Measurements from ENCODE around the gene SPATA24.

Gene SPATA24

DNA sequence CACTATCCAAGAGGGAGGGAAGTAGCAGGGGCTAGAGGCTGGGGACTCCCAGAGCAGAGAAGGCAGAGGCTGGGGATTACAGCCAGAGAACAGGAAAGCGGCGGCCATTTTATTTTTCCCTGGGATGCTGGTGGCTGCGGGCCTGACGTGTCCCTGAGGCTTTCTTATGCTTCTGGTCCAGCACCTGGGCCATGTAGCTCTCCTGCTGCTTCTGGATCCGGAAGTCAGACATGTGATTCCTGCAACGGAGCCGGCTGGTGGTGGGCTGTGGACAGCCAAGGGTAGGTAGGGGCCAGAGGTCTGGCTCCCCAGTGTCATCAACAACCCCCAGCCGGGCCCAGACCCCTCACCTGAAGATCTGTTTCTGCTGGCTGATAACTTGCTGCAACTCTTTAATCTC lies 7.2 kb downstream of the SPATA24 start:
- in situ Hi-C loops (cut with MboI; ENCODE audit: low sequenced_read_pairs, unreplicated experiment): no loop called here
- TF ChIP-seq, protein P1, sequence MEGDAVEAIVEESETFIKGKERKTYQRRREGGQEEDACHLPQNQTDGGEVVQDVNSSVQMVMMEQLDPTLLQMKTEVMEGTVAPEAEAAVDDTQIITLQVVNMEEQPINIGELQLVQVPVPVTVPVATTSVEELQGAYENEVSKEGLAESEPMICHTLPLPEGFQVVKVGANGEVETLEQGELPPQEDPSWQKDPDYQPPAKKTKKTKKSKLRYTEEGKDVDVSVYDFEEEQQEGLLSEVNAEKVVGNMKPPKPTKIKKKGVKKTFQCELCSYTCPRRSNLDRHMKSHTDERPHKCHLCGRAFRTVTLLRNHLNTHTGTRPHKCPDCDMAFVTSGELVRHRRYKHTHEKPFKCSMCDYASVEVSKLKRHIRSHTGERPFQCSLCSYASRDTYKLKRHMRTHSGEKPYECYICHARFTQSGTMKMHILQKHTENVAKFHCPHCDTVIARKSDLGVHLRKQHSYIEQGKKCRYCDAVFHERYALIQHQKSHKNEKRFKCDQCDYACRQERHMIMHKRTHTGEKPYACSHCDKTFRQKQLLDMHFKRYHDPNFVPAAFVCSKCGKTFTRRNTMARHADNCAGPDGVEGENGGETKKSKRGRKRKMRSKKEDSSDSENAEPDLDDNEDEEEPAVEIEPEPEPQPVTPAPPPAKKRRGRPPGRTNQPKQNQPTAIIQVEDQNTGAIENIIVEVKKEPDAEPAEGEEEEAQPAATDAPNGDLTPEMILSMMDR (IDR thresholded peaks at IDR 0.05; ENCODE audit: borderline replicate concordance, control extremely low read depth, extremely low read depth, insufficient read depth, missing control alignments): no peak
- DNase-seq (ENCODE audit: low spot score): no peak

DNA sequence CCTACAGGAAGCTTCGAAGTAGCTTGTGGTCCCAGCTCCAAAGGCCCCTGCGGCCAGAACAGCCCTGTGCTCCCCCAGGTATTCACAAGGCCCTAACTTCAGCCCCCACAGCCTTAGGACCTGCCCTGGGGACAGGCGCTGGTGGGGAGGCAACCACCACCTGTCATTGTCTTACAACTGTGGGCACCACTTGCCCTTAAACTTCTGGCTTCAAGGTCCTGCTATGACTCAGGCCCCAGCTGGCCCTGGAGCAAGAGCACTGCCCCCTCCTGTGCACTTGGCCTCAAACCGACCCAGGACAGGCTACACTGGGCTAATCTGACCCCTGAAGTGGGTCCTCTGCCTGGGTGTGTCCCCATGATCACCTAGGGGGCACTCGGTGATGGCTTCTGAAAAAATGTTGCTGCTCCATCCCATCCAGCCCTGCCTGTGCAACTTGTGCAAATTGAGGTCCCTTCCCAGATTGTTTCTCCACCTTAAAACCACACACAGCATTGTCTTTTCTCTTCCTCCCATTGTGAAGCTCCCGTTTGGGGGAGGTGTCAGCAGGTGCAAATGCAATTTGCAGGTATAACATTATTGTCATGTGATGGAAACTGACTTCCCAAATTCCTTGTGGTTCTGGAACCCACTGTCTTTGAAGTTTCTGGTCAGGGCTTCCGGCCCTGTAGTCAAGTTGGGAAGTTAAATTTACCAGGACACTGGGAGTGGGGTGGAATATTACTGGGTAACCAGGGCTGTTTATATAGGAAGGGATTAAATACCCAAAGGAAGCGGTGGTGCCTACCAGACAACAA lies 7.8 kb downstream of the SPATA24 start:
- in situ Hi-C loops (cut with MboI; ENCODE audit: low sequenced_read_pairs, unreplicated experiment): no loop called here
- TF ChIP-seq, protein P1 (IDR thresholded peaks at IDR 0.05; ENCODE audit: borderline replicate concordance, control extremely low read depth, extremely low read depth, insufficient read depth, missing control alignments): peak; percentile 4
- no peak for DNase-seq (ENCODE audit: low spot score)

DNA sequence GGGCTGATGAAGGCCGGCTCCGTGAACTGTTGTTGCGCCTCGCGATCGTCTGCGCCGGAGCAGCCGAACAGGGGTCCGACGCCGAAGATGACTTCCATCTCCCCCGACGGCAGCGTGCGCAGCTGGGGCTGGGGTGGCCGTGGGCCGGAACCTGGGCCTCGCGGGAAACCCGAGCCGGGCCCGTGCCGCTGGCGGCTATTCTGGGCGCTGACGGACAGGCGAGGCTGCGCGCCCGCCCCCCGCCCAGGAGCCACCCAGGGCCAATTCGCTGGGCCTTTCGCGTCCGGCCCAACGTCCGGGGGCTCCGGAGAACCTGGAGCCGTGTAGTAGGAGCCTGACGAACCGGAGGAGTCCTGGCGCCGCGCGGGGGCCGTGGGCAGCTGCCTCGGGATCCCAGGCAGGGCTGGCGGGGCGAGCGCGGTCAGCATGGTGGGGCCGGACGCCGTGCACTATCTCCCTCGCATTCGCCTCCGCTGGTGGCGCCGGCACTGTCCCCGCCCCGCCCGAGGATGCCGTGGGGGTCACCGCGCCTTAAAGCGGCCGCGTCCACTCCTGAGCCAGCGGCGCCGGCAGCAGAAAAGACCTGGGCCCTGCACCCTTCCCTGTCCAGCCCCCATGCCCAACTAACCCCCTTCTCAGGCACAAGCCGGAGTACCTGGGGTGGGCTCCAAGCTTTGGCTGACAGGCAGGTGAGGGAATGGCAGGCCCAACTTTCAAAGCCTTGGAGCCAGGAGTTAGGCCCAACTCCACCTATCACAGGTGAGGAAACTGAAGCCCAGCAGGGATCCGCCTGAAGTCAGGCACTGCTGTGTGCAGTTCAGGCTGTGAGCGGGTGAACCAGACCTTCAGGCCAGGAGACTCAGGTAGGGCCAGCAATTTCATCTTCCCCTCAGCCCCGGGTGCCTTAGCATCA lies 9.0 kb downstream of the SPATA24 start, which contains the start of gene PROB1:
Gene PROB1 (minus strand): TSS at position 451 of the 913 bp plus-strand sequence. CDS start 23 bp downstream, at position 428.
- TF ChIP-seq, protein P1 (IDR thresholded peaks at IDR 0.05; ENCODE audit: borderline replicate concordance, control extremely low read depth, extremely low read depth, insufficient read depth, missing control alignments): no peak
- no peak for DNase-seq (ENCODE audit: low spot score)
- in situ Hi-C loops (cut with MboI; ENCODE audit: low sequenced_read_pairs, unreplicated experiment): no loop called here

DNA sequence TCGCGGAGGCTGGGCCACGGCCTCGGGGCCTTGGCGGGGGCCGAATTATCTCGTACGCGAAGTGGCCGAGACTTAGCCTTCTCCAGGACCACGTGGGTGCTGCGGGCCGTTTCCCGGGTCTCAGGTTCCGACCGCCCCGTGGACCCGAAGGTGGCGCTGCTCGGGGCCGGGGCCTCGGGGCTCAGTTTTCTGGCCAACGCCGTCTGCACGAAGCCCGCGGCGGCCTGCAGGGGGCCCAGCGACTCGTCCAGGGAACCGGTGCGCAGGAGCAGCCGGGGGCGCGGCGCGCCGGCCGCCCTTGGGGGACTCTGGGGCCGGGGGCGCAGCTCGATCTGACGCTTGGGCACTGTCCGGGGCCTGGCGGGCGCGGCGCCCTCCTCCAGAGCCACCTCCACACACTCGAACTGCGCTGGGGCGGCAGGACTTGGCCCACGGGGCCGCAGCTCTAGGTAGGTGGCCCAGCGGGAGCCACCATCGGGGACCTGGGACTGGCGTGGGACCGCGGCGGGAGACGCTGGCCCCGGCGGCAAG lies 9.7 kb downstream of the SPATA24 start:
- in situ Hi-C loops (cut with MboI; ENCODE audit: low sequenced_read_pairs, unreplicated experiment): no loop called here
- TF ChIP-seq, protein P1 (IDR thresholded peaks at IDR 0.05; ENCODE audit: borderline replicate concordance, control extremely low read depth, extremely low read depth, insufficient read depth, missing control alignments): peak; percentile 95
- peak; percentile 80 for DNase-seq (ENCODE audit: low spot score)

DNA sequence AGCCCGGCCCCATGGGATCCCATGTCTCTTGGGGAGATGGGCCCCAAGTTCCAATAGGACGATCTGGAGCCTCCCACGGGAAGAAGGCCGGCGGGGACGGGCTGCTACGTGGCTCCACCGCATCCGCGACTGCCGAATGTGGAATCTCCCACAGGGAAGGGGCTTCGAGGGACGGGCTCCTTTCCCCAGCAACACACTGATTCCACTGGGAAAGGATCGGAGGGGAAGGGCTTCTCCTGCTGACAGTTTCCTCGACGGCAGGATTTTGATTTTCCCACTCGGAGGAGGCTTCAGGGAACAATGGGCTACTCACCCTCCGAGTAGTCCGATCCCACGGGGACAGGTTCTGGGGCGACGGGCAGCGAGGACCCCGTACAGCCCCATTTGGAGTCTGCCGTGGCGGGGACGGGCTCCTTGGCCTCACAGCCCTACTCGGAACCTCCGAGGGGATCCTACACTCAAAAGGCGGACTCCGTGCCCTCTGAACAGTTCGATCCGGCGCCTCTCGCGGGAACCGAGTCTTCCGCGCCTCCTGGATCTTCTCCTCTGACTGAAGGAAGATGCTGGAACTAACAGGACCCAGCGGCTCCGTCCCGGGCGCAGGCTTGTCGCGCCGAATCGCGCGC lies 10.3 kb downstream of the SPATA24 start:
- in situ Hi-C loops (cut with MboI; ENCODE audit: low sequenced_read_pairs, unreplicated experiment): no loop called here
- TF ChIP-seq, protein P1 (IDR thresholded peaks at IDR 0.05; ENCODE audit: borderline replicate concordance, control extremely low read depth, extremely low read depth, insufficient read depth, missing control alignments): no peak
- peak; percentile 49 for DNase-seq (ENCODE audit: low spot score)
